Measurements from ENCODE around the gene STIMATE.

The STIMATE gene

GRCh38 chr3:52816199-52816598 lies 81.1 kb downstream of the STIMATE start:
- no peaks in the 10 kb centered on the region for H3K79me2 ChIP-seq (ENCODE audit: control insufficient read depth, low read length)
- TF ChIP-seq, protein P1, sequence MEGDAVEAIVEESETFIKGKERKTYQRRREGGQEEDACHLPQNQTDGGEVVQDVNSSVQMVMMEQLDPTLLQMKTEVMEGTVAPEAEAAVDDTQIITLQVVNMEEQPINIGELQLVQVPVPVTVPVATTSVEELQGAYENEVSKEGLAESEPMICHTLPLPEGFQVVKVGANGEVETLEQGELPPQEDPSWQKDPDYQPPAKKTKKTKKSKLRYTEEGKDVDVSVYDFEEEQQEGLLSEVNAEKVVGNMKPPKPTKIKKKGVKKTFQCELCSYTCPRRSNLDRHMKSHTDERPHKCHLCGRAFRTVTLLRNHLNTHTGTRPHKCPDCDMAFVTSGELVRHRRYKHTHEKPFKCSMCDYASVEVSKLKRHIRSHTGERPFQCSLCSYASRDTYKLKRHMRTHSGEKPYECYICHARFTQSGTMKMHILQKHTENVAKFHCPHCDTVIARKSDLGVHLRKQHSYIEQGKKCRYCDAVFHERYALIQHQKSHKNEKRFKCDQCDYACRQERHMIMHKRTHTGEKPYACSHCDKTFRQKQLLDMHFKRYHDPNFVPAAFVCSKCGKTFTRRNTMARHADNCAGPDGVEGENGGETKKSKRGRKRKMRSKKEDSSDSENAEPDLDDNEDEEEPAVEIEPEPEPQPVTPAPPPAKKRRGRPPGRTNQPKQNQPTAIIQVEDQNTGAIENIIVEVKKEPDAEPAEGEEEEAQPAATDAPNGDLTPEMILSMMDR (IDR thresholded peaks at IDR 0.05; ENCODE audit: low read depth, low read length, poor library complexity, severe bottlenecking): no peak
- no peak for TF ChIP-seq EZH2phosphoT487 (IDR thresholded peaks at IDR 0.05; ENCODE audit: borderline replicate concordance, low read length)
- no peaks in the 10 kb centered on the region for H3F3A ChIP-seq (ENCODE audit: control insufficient read depth, insufficient read depth)
- no peaks in the 10 kb centered on the region for H3K27me3 ChIP-seq (ENCODE audit: control insufficient read depth, low read length)
- no peaks in the 10 kb centered on the region for H3K9me3 ChIP-seq (ENCODE audit: control insufficient read depth, insufficient read depth, low read length)
- H3K4me2 ChIP-seq (ENCODE audit: low read length): no peak overlapping the region
- no peaks in the 10 kb centered on the region for H3K9me2 ChIP-seq (replicated peaks; ENCODE audit: control insufficient read depth, low read length)
- no peak overlapping the region for H3K4me3 ChIP-seq (ENCODE audit: low read length)
- no peaks in the 10 kb centered on the region for H3K36me3 ChIP-seq (ENCODE audit: control insufficient read depth, low read length)
- no peaks in the 10 kb centered on the region for H3K4me1 ChIP-seq (ENCODE audit: control insufficient read depth, low read length)
- no peak overlapping the region for H3K27ac ChIP-seq (ENCODE audit: low read depth, low read length)
- H4K20me1 ChIP-seq (ENCODE audit: control insufficient read depth, insufficient read depth, low read depth, low read length): no peaks in the 10 kb centered on the region; the same call in 1 of the 2 replicates

DNA sequence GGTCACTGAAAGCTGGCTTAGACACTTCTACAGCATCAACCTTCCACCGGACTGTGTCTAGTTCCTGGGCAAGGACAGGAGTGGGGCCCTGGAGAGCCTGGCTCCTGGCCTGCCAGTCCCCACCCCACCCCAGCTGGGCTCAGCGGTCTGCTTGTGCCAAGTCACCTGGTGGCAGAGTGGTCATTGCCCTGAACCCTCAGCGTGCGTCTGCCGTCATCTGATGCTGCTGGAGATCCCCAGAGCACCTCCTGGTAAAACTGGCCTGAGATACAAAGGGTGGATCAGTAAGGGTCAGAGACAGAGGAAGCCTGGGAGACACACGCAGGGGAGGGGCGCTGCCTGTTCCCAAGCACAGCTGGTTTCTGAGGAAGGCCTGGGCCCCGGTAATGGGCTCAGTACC lies 83.5 kb downstream of the STIMATE start:
- no peak overlapping the region for H3K4me3 ChIP-seq (ENCODE audit: low read length)

GRCh38 chr3:52811452-52812011 lies 85.8 kb downstream of the STIMATE start:
- no peak overlapping the region for H3K27ac ChIP-seq (ENCODE audit: low read depth, low read length)
- H3K27me3 ChIP-seq (ENCODE audit: control insufficient read depth, low read length): no peaks in the 10 kb centered on the region; the same call in 1 of the 2 replicates
- no peaks in the 10 kb centered on the region for H3K79me2 ChIP-seq (ENCODE audit: control insufficient read depth, low read length)
- no peaks in the 10 kb centered on the region for H3K4me1 ChIP-seq (ENCODE audit: control insufficient read depth, low read length)
- H4K20me1 ChIP-seq (ENCODE audit: control insufficient read depth, insufficient read depth, low read depth, low read length): no peaks in the 10 kb centered on the region
- no peak overlapping the region for H3K4me3 ChIP-seq (ENCODE audit: low read length)
- no peaks in the 10 kb centered on the region for H3K9me2 ChIP-seq (replicated peaks; ENCODE audit: control insufficient read depth, low read length)
- no peak for TF ChIP-seq EZH2phosphoT487 (IDR thresholded peaks at IDR 0.05; ENCODE audit: borderline replicate concordance, low read length)
- TF ChIP-seq, protein P1 (IDR thresholded peaks at IDR 0.05; ENCODE audit: low read depth, low read length, poor library complexity, severe bottlenecking): no peak
- no peak overlapping the region for H3K4me2 ChIP-seq (ENCODE audit: low read length)
- no peaks in the 10 kb centered on the region for H3F3A ChIP-seq (ENCODE audit: control insufficient read depth, insufficient read depth)
- no peaks in the 10 kb centered on the region for H3K36me3 ChIP-seq (ENCODE audit: control insufficient read depth, low read length)
- H3K9me3 ChIP-seq (ENCODE audit: control insufficient read depth, insufficient read depth, low read length): no peaks in the 10 kb centered on the region

More for the DNA sequence above, 83.5 kb downstream of the STIMATE start:
- no peaks in the 10 kb centered on the region for H3F3A ChIP-seq (ENCODE audit: control insufficient read depth, insufficient read depth)
- no peaks in the 10 kb centered on the region for H3K27me3 ChIP-seq (ENCODE audit: control insufficient read depth, low read length)
- H3K79me2 ChIP-seq (ENCODE audit: control insufficient read depth, low read length): no peaks in the 10 kb centered on the region
- no peaks in the 10 kb centered on the region for H3K9me2 ChIP-seq (replicated peaks; ENCODE audit: control insufficient read depth, low read length)
- no peak overlapping the region for H3K4me2 ChIP-seq (ENCODE audit: low read length)
- H3K27ac ChIP-seq (ENCODE audit: low read depth, low read length): no peak overlapping the region
- TF ChIP-seq, protein P1 (IDR thresholded peaks at IDR 0.05; ENCODE audit: low read depth, low read length, poor library complexity, severe bottlenecking): no peak
- TF ChIP-seq EZH2phosphoT487 (IDR thresholded peaks at IDR 0.05; ENCODE audit: borderline replicate concordance, low read length): no peak
- H3K36me3 ChIP-seq (ENCODE audit: control insufficient read depth, low read length): no peaks in the 10 kb centered on the region
- H3K9me3 ChIP-seq (ENCODE audit: control insufficient read depth, insufficient read depth, low read length): no peaks in the 10 kb centered on the region
- no peaks in the 10 kb centered on the region for H3K4me1 ChIP-seq (ENCODE audit: control insufficient read depth, low read length)
- no peaks in the 10 kb centered on the region for H4K20me1 ChIP-seq (ENCODE audit: control insufficient read depth, insufficient read depth, low read depth, low read length)
